WTC11 (cell line): Measurements from ENCODE around the gene AGBL4. TPM values are rescaled to one million over a fixed set of nuclear protein-coding genes. Genes with fewer than 3 reads are reported as not detected.

Experiments
- ATAC-seq: fragments of 200-7000 bp; cut with Tn5 transposase; 2 replicates; pipeline ENCODE4 v1.10.0; 2021; ENCODE audit warnings: mild to moderate bottlenecking, moderate library complexity
- CTCF ChIA-PET: fragments of 300-600 bp; sonication (Branson Sonifier 250); formaldehyde crosslinking; loops from one replicate; lab custom pipeline; 2021; ENCODE audit warnings: antibody characterized with exemption; lab: Charles Lee
- POLR2A ChIA-PET: fragments of 350-600 bp; sonication (Branson Sonifier 250); formaldehyde crosslinking; loops from one replicate; lab custom pipeline; 2021; ENCODE audit warnings: antibody characterized with exemption; lab: Charles Lee
- DNase-seq: peaks from one replicate; pipeline ENCODE4 v3.0.0; 2021; ENCODE audit warnings: low spot score
- H3K27ac Mint-ChIP-seq: 2 replicates; pipeline ENCODE4 v1.8.0; 2021; ENCODE audit warnings: mixed read lengths
- H3K27me3 Mint-ChIP-seq: 2 replicates; pipeline ENCODE4 v1.8.0; 2021; ENCODE audit warnings: low read depth, mild to moderate bottlenecking, moderate library complexity, mixed read lengths
- H3K36me3 Mint-ChIP-seq: 2 replicates; pipeline ENCODE4 v1.8.0; 2021; ENCODE audit warnings: mixed read lengths
- H3K4me1 Mint-ChIP-seq: 2 replicates; pipeline ENCODE4 v1.8.0; 2022; ENCODE audit warnings: mixed read lengths
- H3K4me3 Mint-ChIP-seq: 2 replicates; pipeline ENCODE4 v1.8.0; 2021; ENCODE audit warnings: mild to moderate bottlenecking, moderate library complexity, mixed read lengths
- H3K9me3 Mint-ChIP-seq: 2 replicates; pipeline ENCODE4 v1.8.0; 2021; ENCODE audit warnings: mixed read lengths
- ATF1 ChIP-seq: sonication (generic); formaldehyde crosslinking; IDR thresholded peaks from 2 replicates; pipeline ENCODE4 v1.8.1; 2023; ENCODE audit warnings: mild to moderate bottlenecking, moderate library complexity, missing genetic modification reagents
- ELF4 ChIP-seq: sonication (generic); formaldehyde crosslinking; IDR thresholded peaks from 2 replicates; pipeline ENCODE4 v1.8.1; 2022; ENCODE audit warnings: low read depth, mild to moderate bottlenecking, moderate library complexity, missing genetic modification reagents
- GABPB1 ChIP-seq: sonication (generic); formaldehyde crosslinking; IDR thresholded peaks from 2 replicates; pipeline ENCODE4 v1.8.1; 2023; ENCODE audit warnings: mild to moderate bottlenecking, missing genetic modification reagents
- GTF2I ChIP-seq: fragments of 250-450 bp; sonication (Bioruptor Pico); conservative IDR thresholded peaks from 2 replicates; pipeline ENCODE4 v1.4.0; 2021; ENCODE audit warnings: mild to moderate bottlenecking
- HMGA2 ChIP-seq: fragments of 250-450 bp; sonication (Bioruptor Pico); IDR thresholded peaks from 2 replicates; pipeline ENCODE4 v1.4.0; 2021; ENCODE audit warnings: mild to moderate bottlenecking, moderate library complexity
- IRF2 ChIP-seq: sonication (generic); formaldehyde crosslinking; IDR thresholded peaks from 2 replicates; pipeline ENCODE4 v1.8.0; 2022; ENCODE audit warnings: low read depth, missing genetic modification reagents, borderline replicate concordance
- MYBL2 ChIP-seq: sonication (generic); formaldehyde crosslinking; IDR thresholded peaks from 2 replicates; pipeline ENCODE4 v1.8.1; 2023; ENCODE audit warnings: mild to moderate bottlenecking, moderate library complexity, missing genetic modification reagents
- TP53 ChIP-seq: sonication (generic); formaldehyde crosslinking; IDR thresholded peaks from 2 replicates; pipeline ENCODE4 v1.8.1; 2023; ENCODE audit warnings: mild to moderate bottlenecking, missing genetic modification reagents
- ZBTB21 ChIP-seq: sonication (generic); formaldehyde crosslinking; IDR thresholded peaks from 2 replicates; pipeline ENCODE4 v1.8.1; 2023; ENCODE audit warnings: mild to moderate bottlenecking, missing genetic modification reagents, borderline replicate concordance
- ZNF263 ChIP-seq: sonication (generic); formaldehyde crosslinking; IDR thresholded peaks from 2 replicates; pipeline ENCODE4 v1.8.1; 2022; ENCODE audit warnings: low read depth, mild to moderate bottlenecking, moderate library complexity, missing genetic modification reagents
- ZNF317 ChIP-seq: sonication (generic); formaldehyde crosslinking; IDR thresholded peaks from 2 replicates; pipeline ENCODE4 v1.8.1; 2023; ENCODE audit warnings: low read depth, mild to moderate bottlenecking, moderate library complexity, missing genetic modification reagents, borderline replicate concordance
- ZNF423 ChIP-seq: fragments of 250-450 bp; sonication (Bioruptor Pico); IDR thresholded peaks from 2 replicates; pipeline ENCODE4 v2.1.2; 2022; ENCODE audit warnings: mild to moderate bottlenecking, moderate library complexity
- total RNA-seq: library from RNA; stranded (reverse); gene quantifications from 3 replicates; pipeline ENCODE4 v1.2.3, GENCODE V29; 2021
- TF ChIP-seq, protein P1 (sequence below): sonication (generic); formaldehyde crosslinking; IDR thresholded peaks from 2 replicates; pipeline ENCODE4 v1.8.0; 2022; ENCODE audit warnings: mild to moderate bottlenecking, missing genetic modification reagents
- TF ChIP-seq, protein P2 (sequence below): sonication (generic); formaldehyde crosslinking; IDR thresholded peaks from 2 replicates; pipeline ENCODE4 v1.8.1; 2022; ENCODE audit warnings: low read depth, missing genetic modification reagents, borderline replicate concordance
- TF ChIP-seq, protein P3 (sequence below): sonication (generic); formaldehyde crosslinking; IDR thresholded peaks from 2 replicates; pipeline ENCODE4 v1.8.0; 2022; ENCODE audit warnings: mild to moderate bottlenecking, missing genetic modification reagents
- TF ChIP-seq, protein P4 (sequence below): fragments of 250-450 bp; sonication (Bioruptor Pico); conservative IDR thresholded peaks from 2 replicates; pipeline ENCODE4 v1.9.0; 2021; ENCODE audit warnings: mild to moderate bottlenecking
- TF ChIP-seq, protein P5 (sequence below): fragments of 250-450 bp; sonication (Bioruptor Pico); IDR thresholded peaks from 2 replicates; pipeline ENCODE4 v1.9.0; 2021; ENCODE audit warnings: moderate library complexity, mild to moderate bottlenecking, inconsistent platforms, borderline replicate concordance
- TF ChIP-seq, protein P6 (sequence below): sonication (generic); formaldehyde crosslinking; IDR thresholded peaks from 2 replicates; pipeline ENCODE4 v1.8.0; 2023; ENCODE audit warnings: mild to moderate bottlenecking, missing genetic modification reagents

Gene AGBL4
- total RNA-seq, 1 experiment from 2014 or later, result 0.87 TPM

DNA sequence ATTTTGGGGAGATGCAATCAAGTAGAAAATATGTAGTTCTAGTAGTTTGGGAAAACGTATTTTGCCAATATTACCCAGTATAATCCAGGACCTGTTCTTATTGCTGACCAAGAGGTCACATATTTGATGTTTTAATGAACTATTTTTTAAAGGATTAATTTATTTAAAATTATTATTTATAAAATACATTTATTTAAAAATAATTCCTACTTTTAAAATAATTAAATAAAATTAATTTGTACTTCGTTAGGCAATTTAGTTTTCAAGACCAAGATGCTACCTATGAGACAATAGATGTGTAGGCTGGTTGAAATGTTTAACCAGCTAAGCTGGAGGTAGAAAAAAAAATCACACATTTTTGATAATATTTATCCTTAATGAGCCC, 1106.7 kb downstream of the AGBL4 start:
- TF ChIP-seq ZNF317 (CRISPR knock-in tag), result no peak
- TF ChIP-seq, protein P1, sequence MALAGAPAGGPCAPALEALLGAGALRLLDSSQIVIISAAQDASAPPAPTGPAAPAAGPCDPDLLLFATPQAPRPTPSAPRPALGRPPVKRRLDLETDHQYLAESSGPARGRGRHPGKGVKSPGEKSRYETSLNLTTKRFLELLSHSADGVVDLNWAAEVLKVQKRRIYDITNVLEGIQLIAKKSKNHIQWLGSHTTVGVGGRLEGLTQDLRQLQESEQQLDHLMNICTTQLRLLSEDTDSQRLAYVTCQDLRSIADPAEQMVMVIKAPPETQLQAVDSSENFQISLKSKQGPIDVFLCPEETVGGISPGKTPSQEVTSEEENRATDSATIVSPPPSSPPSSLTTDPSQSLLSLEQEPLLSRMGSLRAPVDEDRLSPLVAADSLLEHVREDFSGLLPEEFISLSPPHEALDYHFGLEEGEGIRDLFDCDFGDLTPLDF (CRISPR knock-in tag), result no peak
- TF ChIP-seq, protein P2, sequence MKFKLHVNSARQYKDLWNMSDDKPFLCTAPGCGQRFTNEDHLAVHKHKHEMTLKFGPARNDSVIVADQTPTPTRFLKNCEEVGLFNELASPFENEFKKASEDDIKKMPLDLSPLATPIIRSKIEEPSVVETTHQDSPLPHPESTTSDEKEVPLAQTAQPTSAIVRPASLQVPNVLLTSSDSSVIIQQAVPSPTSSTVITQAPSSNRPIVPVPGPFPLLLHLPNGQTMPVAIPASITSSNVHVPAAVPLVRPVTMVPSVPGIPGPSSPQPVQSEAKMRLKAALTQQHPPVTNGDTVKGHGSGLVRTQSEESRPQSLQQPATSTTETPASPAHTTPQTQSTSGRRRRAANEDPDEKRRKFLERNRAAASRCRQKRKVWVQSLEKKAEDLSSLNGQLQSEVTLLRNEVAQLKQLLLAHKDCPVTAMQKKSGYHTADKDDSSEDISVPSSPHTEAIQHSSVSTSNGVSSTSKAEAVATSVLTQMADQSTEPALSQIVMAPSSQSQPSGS (CRISPR knock-in tag), result no peak
- TF ChIP-seq GABPB1, result no peak
- TF ChIP-seq HMGA2 (CRISPR knock-in tag), result peak; percentile 98
- H3K9me3 Mint-ChIP-seq, result no peaks in the 10 kb centered on the region
- no peak overlapping the region for H3K27ac Mint-ChIP-seq
- H3K27me3 Mint-ChIP-seq, result no peaks in the 10 kb centered on the region
- ATAC-seq (no peak), DNase-seq (no peak)
- H3K4me3 Mint-ChIP-seq, result no peak overlapping the region
- POLR2A ChIA-PET, result no interaction called here
- no peaks in the 10 kb centered on the region for H3K36me3 Mint-ChIP-seq
- CTCF ChIA-PET, result no interaction called here
- peaks cover 8% of the 10 kb centered on the region for H3K4me1 Mint-ChIP-seq

DNA sequence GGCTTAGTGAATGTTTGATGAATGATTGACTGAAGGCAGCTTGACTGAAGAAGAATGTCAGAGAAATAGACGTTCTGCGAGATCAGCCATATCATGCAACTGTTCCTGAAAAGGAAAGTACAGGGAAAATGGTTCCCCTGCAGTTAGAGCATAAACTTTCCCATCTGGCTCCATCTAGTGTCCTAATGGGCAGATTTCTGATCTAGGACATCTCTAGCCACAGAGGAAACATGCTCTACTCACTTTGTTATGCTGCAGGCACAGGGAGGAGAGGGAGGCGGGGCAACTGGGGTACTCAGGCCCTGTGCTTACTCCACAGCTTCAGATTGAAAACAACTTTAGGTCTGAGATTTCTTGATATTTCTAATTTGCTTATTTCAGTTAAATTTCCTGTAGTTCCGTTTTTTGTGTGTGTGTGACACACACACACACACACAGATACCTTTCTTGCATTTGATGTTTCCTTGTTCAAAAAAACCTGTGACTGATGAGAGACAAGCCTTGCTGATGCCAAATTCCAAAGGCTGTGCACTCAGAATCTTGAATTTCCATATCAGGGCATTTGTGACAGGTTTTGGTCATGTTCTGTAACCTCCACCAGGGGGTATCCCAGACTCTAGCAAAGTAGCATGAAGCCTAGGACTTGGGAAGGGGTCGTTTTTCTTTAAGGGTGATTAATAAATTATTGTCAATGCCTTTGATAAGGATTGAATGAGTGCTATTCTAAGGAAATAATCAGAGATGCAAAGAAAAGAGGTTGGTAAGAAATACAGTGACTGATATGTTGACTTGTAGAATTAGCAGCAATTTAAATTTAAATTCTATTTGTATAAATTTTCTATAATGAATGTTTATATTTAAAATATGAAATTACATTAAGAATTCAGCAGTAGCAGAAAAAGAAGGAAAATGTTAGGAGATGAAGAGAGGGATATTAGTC, 1107.4 kb downstream of the AGBL4 start:
- CTCF ChIA-PET, result interaction anchor here (0.6 to 1.7 kb wide), 12 partner anchors 9 to 735 kb away, joined by 3 to 11 read pairs (median 4); no protein-coding TSS in a partner anchor
- POLR2A ChIA-PET, result no interaction called here
- peak overlapping the region; percentile 20; the same call in 1 of the 2 replicates for H3K27ac Mint-ChIP-seq

More for the DNA sequence above, 1107.4 kb downstream of the AGBL4 start:
- Mint-ChIP-seq H3K36me3 (no peaks in the 10 kb centered on the region), H3K4me3 (no peak overlapping the region), H3K27me3 (no peaks in the 10 kb centered on the region), H3K9me3 (no peaks in the 10 kb centered on the region), H3K4me1 (peaks cover 8% of the 10 kb centered on the region)
- peak; percentile 53 for DNase-seq
- peak; percentile 100 for ATAC-seq
- no peak for TF ChIP-seq ZNF263
- no peak for TF ChIP-seq GTF2I
- TF ChIP-seq ZBTB21 (CRISPR knock-in tag), result no peak
- no peak for TF ChIP-seq ZNF423 (CRISPR knock-in tag)
- TF ChIP-seq ELF4 (CRISPR knock-in tag), result no peak
- TF ChIP-seq, protein P3, sequence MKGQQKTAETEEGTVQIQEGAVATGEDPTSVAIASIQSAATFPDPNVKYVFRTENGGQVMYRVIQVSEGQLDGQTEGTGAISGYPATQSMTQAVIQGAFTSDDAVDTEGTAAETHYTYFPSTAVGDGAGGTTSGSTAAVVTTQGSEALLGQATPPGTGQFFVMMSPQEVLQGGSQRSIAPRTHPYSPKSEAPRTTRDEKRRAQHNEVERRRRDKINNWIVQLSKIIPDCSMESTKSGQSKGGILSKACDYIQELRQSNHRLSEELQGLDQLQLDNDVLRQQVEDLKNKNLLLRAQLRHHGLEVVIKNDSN, result no peak
- no peak for TF ChIP-seq ATF1 (CRISPR knock-in tag)
- TF ChIP-seq, protein P4, sequence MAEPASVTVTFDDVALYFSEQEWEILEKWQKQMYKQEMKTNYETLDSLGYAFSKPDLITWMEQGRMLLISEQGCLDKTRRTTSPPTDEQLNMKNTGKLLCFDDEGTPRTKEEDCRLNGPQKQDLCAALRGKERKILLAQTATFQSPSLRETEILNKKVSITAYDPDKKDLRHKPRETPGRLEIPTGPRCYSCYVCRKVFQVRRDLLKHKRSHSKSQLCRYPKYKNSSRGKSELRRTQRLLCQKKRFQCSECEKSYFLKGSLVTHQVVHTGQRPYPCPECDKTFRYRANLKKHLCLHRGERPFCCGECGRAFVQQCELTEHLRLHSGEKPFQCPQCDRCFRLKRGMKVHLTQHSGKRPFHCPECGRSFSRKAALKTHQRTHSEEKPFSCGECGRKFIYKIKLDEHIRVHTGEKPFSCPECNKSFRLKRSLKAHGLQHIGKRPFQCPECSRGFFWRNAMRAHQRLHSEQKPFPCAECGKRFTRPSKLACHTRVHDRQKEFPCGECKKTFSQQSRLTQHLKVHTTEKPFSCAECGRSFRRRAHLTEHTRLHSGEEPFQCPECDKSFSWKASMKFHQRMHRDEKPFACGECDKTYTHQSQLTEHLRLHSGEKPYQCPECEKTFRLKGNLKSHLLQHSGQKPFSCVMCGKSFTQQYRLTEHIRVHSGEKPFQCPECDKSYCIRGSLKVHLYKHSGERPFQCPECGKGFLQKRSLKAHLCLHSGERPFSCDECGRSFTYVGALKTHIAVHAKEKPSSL (CRISPR knock-in tag), result no peak
- TF ChIP-seq, protein P5, sequence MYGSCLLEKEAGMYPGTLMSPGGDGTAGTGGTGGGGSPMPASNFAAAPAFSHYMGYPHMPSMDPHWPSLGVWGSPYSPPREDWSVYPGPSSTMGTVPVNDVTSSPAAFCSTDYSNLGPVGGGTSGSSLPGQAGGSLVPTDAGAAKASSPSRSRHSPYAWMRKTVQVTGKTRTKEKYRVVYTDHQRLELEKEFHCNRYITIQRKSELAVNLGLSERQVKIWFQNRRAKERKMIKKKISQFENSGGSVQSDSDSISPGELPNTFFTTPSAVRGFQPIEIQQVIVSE (CRISPR knock-in tag), result no peak
- no peak for TF ChIP-seq MYBL2 (CRISPR knock-in tag)
- TF ChIP-seq, protein P6, sequence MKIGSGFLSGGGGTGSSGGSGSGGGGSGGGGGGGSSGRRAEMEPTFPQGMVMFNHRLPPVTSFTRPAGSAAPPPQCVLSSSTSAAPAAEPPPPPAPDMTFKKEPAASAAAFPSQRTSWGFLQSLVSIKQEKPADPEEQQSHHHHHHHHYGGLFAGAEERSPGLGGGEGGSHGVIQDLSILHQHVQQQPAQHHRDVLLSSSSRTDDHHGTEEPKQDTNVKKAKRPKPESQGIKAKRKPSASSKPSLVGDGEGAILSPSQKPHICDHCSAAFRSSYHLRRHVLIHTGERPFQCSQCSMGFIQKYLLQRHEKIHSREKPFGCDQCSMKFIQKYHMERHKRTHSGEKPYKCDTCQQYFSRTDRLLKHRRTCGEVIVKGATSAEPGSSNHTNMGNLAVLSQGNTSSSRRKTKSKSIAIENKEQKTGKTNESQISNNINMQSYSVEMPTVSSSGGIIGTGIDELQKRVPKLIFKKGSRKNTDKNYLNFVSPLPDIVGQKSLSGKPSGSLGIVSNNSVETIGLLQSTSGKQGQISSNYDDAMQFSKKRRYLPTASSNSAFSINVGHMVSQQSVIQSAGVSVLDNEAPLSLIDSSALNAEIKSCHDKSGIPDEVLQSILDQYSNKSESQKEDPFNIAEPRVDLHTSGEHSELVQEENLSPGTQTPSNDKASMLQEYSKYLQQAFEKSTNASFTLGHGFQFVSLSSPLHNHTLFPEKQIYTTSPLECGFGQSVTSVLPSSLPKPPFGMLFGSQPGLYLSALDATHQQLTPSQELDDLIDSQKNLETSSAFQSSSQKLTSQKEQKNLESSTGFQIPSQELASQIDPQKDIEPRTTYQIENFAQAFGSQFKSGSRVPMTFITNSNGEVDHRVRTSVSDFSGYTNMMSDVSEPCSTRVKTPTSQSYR (CRISPR knock-in tag), result no peak
- no peak for TF ChIP-seq IRF2 (CRISPR knock-in tag)
- TF ChIP-seq TP53 (CRISPR knock-in tag), result no peak
